Psoas muscle (tissue), 8 donors: Measurements from ENCODE around the gene ZSCAN4. TPM values are rescaled to one million over a fixed set of nuclear protein-coding genes. Genes with fewer than 3 reads are reported as not detected.

ENCODE experiments used
- ATAC-seq, 4 donors: fragments of 200-7000 bp; cut with Tn5 transposase; one replicate each; pipeline ENCODE4 v1.9.1; 2020; ENCODE audit warnings: moderate library complexity in 3 of 4, mild to moderate bottlenecking in 2 of 4
- DNase-seq, 2 donors: peaks; one replicate each; pipeline ENCODE4 v3.0.0-alpha.2; 2020
- H3K27ac ChIP-seq: fragments of 200-600 bp; one replicate; pipeline ENCODE4 v1.8.0; 2022
- H3K27me3 ChIP-seq, 3 donors: fragments of 200-600 bp in 1 of 3; one replicate each; pipeline versions ENCODE4 v1.6.1 to v1.8.0; 2013 to 2022; ENCODE audit warnings: low read length in 2 of 3, mild to moderate bottlenecking in 2 of 3, moderate library complexity in 1 of 3; ENCODE audit not compliant: insufficient read depth in 3 of 3
- H3K36me3 ChIP-seq, 2 donors: fragments of 200-600 bp in 1 of 2; one replicate each; pipeline versions ENCODE4 v1.6.1 to v1.8.0; 2013 to 2022; ENCODE audit warnings: low read depth in 1 of 2, mild to moderate bottlenecking in 1 of 2, moderate library complexity in 1 of 2; ENCODE audit not compliant: insufficient read depth in 1 of 2
- H3K4me1 ChIP-seq: fragments of 200-600 bp; one replicate; pipeline ENCODE4 v1.8.0; 2022
- H3K4me3 ChIP-seq: fragments of 200-600 bp; one replicate; pipeline ENCODE4 v1.8.0; 2022; ENCODE audit warnings: mild to moderate bottlenecking
- H3K9me3 ChIP-seq: fragments of 200-600 bp; one replicate; pipeline ENCODE4 v1.8.0; 2022
- CTCF ChIP-seq: fragments of 200-600 bp; IDR thresholded peaks from one replicate; pipeline ENCODE4 v1.8.0; 2022; ENCODE audit warnings: antibody characterized with exemption
- WGBS, 3 donors: extraction: QIAGEN DNeasy Blood & Tissue Kit; methylation state at CpG; one replicate each; pipeline versions ENCODE4 v1.1.6 to v1.1.7; 2013; 5-methylcytosine and 5-hydroxymethylcytosine counted together
- intact Hi-C, 2 donors: fragments of 100-400 bp; cut with DNase I; formaldehyde crosslinking; loops; one replicate each; pipeline versions ENCODE4 v1.11.0 to v1.14.2; 2022
- polyA plus RNA-seq, 3 donors: library from polyadenylated mRNA; stranded (reverse); fragments of 200-250 nt; gene quantifications; one replicate each; pipeline ENCODE4 v1.2.3, GENCODE V29; 2013
- total RNA-seq, 4 donors: library from RNA; stranded (reverse); fragmentation: NEBNext Ultra II Directional in 2 of 4; extraction: Animal tissue kit (Norgen Biotek cat#: 25700) in 2 of 4; gene quantifications; one replicate each; pipeline versions ENCODE4 v1.2.1 to v1.2.4, GENCODE V29; 2021 to 2023
- donor health status: healthy with polysubstance abuse.
- donor health status: DM: no; HTN: no; CAD: no; lungs with moderate emphysema.
- donor health status: Bipolar disorder and iron deficiency.
- donor health status: healthy.
- donor health status: DM: yes; HTN: yes; CAD: no.
- donor health status: DM: no; HTN: no; CAD: no.
- donor health status: DM: no; HTN: no; CAD: no.
- donor health status: DM: yes; HTN: yes; CAD: no.

The ZSCAN4 gene
- total and polyA plus RNA-seq, 7 donors, result 0.03 TPM; not detected in 6

DNA sequence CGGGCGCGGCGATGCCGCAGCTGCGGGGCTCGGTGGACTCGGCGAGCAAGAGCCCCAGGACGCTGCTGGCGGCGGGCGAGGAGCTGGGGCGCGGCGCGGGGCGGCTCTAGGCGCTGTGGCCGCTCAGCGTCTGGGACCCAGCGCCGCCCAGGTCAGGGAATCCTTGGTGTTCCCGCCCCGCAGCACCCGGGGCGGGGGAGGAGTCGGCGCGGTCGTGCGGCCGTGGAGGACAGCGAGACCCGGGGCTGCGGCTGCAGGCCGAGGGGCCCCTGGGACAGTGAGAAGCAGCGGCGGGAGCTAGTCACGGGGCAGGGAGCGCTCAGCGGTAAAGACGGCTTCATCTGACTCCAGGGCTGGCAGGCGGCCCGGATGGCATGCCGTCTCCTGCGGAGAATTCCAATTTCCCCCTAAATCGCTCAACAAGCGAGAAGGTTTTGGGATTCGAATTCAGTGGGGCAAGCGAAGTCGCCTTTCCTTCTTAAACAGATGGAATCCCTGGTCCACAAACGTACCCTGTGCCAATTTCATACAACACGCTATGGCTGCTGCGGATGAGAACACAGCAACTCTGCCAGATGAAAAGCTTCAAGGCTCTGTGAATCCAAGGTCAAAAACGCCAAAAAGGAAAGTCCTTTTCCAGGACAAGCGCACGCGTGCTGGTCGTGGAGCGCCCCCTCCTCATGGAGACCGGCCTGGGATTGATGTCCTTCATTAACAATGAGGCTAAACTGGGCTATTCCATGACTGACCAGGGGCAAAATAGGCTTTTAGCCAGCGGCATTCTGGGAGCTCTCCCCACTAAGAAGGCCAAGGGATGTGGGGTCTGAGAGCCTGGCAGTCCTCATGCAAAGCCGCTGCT lies 4.2 kb upstream of the ZSCAN4 start:
- intact Hi-C loops, result loop anchor here in 1 of 2 donors (5.0 kb wide), 1 partner anchor 1222 kb away; no protein-coding TSS in a partner anchor
- Histone ChIP-seq H3K4me1 (peaks cover 3% of the 10 kb centered on the region), H3K4me3 (peak overlapping the region; percentile 70), H3K36me3 (no peaks in the 10 kb centered on the region), H3K27me3 (peaks cover 0 to 56% (median 6%) of the 10 kb centered on the region in 3 donors), H3K27ac (peak overlapping the region; percentile 36), H3K9me3 (no peaks in the 10 kb centered on the region)
- ATAC-seq, result peak; percentile 30 to 75 (median 62)
- DNase-seq, result peak; percentile 59 to 64
- WGBS, 3 donors, result 1 to 2% (median 1%) methylated on average over 62 to 64 of the region's 64 CpGs
- no peak for TF ChIP-seq CTCF

GRCh38 chr19:57665261-57665806 lies 3.4 kb upstream of the ZSCAN4 start:
- no peaks in the 10 kb centered on the region for H3K9me3 ChIP-seq
- H3K4me3 ChIP-seq, result no peak overlapping the region
- ATAC-seq, result no peak
- no peak for TF ChIP-seq CTCF
- no peak overlapping the region for H3K27ac ChIP-seq
- intact Hi-C loops, result no loop called here
- no peaks in the 10 kb centered on the region for H3K36me3 ChIP-seq
- H3K4me1 ChIP-seq, result peaks cover 3% of the 10 kb centered on the region
- WGBS, 3 donors, result 48 to 60% (median 50%) methylated on average over 9 of the region's 9 CpGs
- peaks cover 0 to 56% (median 6%) of the 10 kb centered on the region in 3 donors for H3K27me3 ChIP-seq
- DNase-seq, result no peak

GRCh38 chr19:57667228-57667627 lies 1.5 kb upstream of the ZSCAN4 start:
- intact Hi-C loops, result no loop called here
- Histone ChIP-seq H3K27ac (no peak overlapping the region), H3K4me1 (peaks cover 3% of the 10 kb centered on the region), H3K36me3 (no peaks in the 10 kb centered on the region), H3K4me3 (no peak overlapping the region), H3K9me3 (no peaks in the 10 kb centered on the region), H3K27me3 (peaks cover 4 to 49% (median 8%) of the 10 kb centered on the region in 3 donors)
- DNase-seq (no peak), ATAC-seq (no peak)
- 80 to 92% (median 87%) methylated on average over 1 of the region's 1 CpG for WGBS, 3 donors
- no peak for TF ChIP-seq CTCF

DNA sequence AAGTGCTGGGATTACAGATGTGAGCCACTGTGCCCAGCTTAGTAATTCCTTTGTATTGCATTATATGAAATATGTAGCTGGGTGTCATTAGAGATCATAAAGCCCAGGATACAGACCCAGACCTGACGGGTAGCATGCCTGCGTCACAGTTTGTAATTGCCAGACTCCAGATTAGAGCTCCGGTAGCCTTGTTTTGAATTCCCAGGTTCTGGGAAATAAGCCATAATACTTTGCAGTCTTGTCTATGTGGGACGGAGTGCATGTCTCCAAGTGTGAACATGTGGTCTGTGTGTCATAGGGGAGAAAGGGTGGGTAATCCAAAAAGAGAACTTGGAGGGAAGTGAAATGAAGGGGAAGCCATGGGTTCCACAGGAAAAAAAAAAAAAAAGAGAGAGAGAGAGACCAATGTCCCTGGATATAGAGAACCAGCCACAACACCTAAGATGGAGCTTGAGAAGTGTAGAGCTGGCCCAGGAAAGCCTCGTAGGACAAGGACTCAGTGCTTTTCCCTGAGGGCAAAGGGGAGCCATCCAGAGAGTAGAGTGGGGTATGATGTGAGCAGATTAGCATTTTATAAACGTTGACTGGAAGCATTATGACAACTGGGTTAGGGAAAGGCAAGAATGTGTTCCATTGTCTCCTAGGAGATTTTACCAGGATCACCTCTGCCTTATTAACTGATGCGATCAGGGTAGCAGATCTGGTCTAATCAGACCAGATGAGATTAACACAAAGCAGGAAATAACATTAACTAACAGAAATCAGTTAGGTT lies 2.6 kb downstream of the ZSCAN4 start:
- H3K27me3 ChIP-seq, result peaks cover 4 to 12% (median 4%) of the 10 kb centered on the region in 3 donors
- no peaks in the 10 kb centered on the region for H3K36me3 ChIP-seq
- TF ChIP-seq CTCF, result no peak
- no peak overlapping the region for H3K27ac ChIP-seq
- no peak overlapping the region for H3K4me3 ChIP-seq
- ATAC-seq (no peak), DNase-seq (no peak)
- WGBS, 3 donors, result 59 to 62% (median 60%) methylated on average over 7 of the region's 7 CpGs
- H3K9me3 ChIP-seq, result peaks cover 9% of the 10 kb centered on the region
- H3K4me1 ChIP-seq, result no peaks in the 10 kb centered on the region
- intact Hi-C loops, result no loop called here
